AG09309 (cell line): ENCODE measurements around the gene SCYGR4.

Experiments
- DNase-seq: peaks from one replicate; pipeline ENCODE4 v3.0.0-alpha.2; 2010; ENCODE audit warnings: low read depth
- H3K4me3 ChIP-seq: 2 replicates; pipeline ENCODE4 v1.5.1; 2011; ENCODE audit warnings: mild to moderate bottlenecking, low read depth, low read length, moderate library complexity; ENCODE audit not compliant: control insufficient read depth
- CTCF ChIP-seq: IDR thresholded peaks from 2 replicates; pipeline ENCODE4 v1.5.1; 2011; ENCODE audit warnings: mild to moderate bottlenecking, low read depth, low read length, inconsistent platforms; ENCODE audit not compliant: insufficient read depth, control insufficient read depth; ENCODE audit errors: missing control alignments

Gene SCYGR4

DNA sequence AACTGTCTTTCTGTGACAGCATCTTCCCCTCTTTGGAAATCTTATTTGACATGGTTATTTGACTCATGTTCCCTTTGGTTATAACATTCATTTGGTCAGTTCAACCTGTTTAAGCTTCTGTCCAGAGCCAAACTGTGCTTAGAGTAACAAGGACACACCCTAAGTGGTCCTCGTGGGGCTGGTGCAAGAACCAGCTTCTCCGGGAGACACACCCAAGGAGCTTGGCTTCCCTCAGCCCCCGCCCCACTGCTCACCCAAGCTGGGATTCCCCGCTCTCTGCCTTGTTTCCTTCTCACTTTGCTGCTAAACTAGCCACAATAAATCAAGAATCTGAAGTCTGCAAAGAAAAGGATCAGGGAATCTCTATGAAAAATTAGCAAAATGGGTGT is 4.0 kb upstream of the SCYGR4 start:
- TF ChIP-seq CTCF = no peak
- no peak for DNase-seq
- no peak overlapping the region for H3K4me3 ChIP-seq

DNA sequence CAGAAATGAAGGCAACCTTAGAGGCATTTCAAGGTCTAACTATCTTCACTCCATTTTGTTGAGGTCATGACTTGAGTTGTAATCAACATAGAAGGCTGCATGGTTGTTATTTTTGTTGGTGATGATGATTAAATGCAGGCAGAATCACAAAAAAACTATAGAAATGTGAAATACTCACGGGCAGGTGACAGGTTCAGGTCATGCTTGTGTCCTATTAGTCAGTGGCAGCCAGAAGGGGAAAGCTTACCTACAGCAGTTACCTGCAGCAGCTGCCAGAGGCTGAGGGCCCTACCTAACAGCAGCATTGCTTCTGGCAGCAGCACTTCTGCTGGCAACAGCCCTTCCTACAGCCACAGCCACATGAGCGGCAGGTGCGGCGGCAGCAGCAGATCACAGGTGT is 3.1 kb upstream of the SCYGR4 start:
- H3K4me3 ChIP-seq = no peak overlapping the region
- TF ChIP-seq CTCF = no peak
- DNase-seq = no peak

GRCh38 chr2:227614740-227615139 is 2.6 kb upstream of the SCYGR4 start, which contains the start of gene SCYGR3:
Gene SCYGR3 (minus strand): TSS chr2:227614840. CDS start chr2:227614840, 0 bp downstream.
- no peak within 1 kb of the TSS for H3K4me3 ChIP-seq
- TF ChIP-seq CTCF = no peak
- DNase-seq = no peak

- no peak for TF ChIP-seq CTCF
- H3K4me3 ChIP-seq = no peak overlapping the region
Measured at GRCh38 chr2:227615181-227615580, 2.1 kb upstream of the SCYGR4 start.

DNA sequence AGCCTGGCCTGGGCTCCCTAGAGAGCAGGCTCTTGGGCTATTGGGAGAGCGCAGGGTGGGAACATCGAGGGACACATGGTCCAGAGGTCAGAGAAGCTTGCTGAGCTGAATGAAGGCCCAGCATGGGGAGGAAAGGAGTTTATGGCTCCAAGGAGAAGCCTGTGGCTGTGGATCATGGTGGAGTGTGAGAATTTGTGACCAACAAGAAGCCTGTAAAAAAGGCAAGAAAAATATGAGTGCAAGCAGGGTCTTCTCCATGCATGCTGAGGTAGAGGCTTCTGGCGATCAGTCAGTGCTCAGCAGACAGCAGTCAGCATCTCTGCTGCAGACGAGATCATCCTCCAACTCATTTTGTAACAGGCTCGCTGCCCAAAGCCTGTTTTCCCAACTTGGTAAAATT is 1.4 kb upstream of the SCYGR4 start:
- TF ChIP-seq CTCF = no peak
- H3K4me3 ChIP-seq = no peak overlapping the region
- no peak for DNase-seq

More at GRCh38 chr2:227615181-227615580, 2.1 kb upstream of the SCYGR4 start:
- no peak for DNase-seq

DNA sequence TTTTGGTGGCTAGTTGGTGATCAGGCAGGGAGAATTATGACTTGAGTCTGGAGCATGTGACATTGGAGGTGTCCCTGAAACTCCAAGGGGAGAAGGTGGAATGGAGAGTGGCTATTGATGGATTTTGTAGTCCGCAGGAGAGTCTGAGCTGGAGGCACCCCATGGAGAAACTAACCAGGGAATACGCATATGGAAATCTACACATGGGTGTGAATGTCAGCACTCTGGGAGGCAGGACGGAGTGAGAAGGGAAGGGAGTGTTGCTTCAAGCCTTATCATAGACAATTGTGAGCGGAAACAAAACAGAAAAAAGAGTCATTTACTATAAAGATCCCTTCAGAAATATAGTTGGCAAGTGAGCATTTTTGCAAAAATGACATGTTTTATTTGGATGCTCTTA is 667 bp upstream of the SCYGR4 start:
- H3K4me3 ChIP-seq = no peak overlapping the region
- no peak for TF ChIP-seq CTCF
- no peak for DNase-seq

- no peak overlapping the region for H3K4me3 ChIP-seq
- TF ChIP-seq CTCF = no peak
- DNase-seq = peak; percentile 18
Measured at GRCh38 chr2:227623226-227623625, 5.9 kb downstream of the SCYGR4 start.
